A549 (cell line): Measurements from ENCODE around the gene CDKN1B. TPM values are rescaled to one million over a fixed set of nuclear protein-coding genes. Genes with fewer than 3 reads are reported as not detected.

ENCODE experiments used
- ATAC-seq, 2 experiments: fragments of 200-7000 bp in 1 of 2; fragments of >200 bp in 1 of 2; cut with Nextera tagmentation in 1 of 2; cut with Tn5 transposase in 1 of 2; 3 replicates each; pipeline versions ENCODE4 v1.8.0 to v1.9.1; 2018 to 2020; ENCODE audit warnings: mild to moderate bottlenecking in 1 of 2, moderate library complexity in 1 of 2
- CTCF ChIA-PET: fragments of 300-600 bp; sonication (Branson Sonifier 250); formaldehyde crosslinking; extraction: SDS; loops from one replicate; lab custom pipeline; 2021; ENCODE audit warnings: antibody characterized with exemption, inconsistent platforms; lab: Yijun Ruan, JAX
- POLR2A ChIA-PET: fragments of 350-600 bp; formaldehyde crosslinking; extraction: SDS; loops from one replicate; lab custom pipeline; 2021; ENCODE audit warnings: antibody characterized with exemption, inconsistent platforms; lab: Yijun Ruan, JAX
- DNase-seq, 2 experiments: peaks; one replicate each; pipeline versions ENCODE4 v3.0.0 to v3.0.0-alpha.2; 2011 to 2016; ENCODE audit warnings: low read depth in 1 of 2, low spot score in 1 of 2
- FAIRE-seq: peaks from 2 replicates; lab custom pipeline; 2011; peaks lifted over from hg19 to GRCh38; lab: Jason Lieb, UNC
- H3K27ac ChIP-seq, 2 experiments: fragments of >200 bp; sonication (Bioruptor Twin); formaldehyde crosslinking; 3 replicates each; pipeline ENCODE4 v1.5.1; 2016 to 2017
- H3K4me1 ChIP-seq: fragments of >200 bp; sonication (Bioruptor Twin); formaldehyde crosslinking; 3 replicates; pipeline ENCODE4 v1.6.1; 2016
- H3K4me2 ChIP-seq: fragments of >200 bp; sonication (Bioruptor Twin); formaldehyde crosslinking; 3 replicates; pipeline ENCODE4 v1.6.1; 2016
- H3K4me3 ChIP-seq: fragments of >200 bp; sonication (Bioruptor Twin); formaldehyde crosslinking; 3 replicates; pipeline ENCODE4 v1.5.1; 2016
- H3K9me3 ChIP-seq: fragments of >200 bp; sonication (Bioruptor Twin); formaldehyde crosslinking; 3 replicates; pipeline ENCODE4 v1.6.1; 2016
- CBX8 ChIP-seq: fragments of 200-600 bp; sonication (generic); IDR thresholded peaks from 2 replicates; pipeline ENCODE4 v1.6.1; 2016
- CHD2 ChIP-seq: fragments of 150-350 bp; IDR thresholded peaks from 2 replicates; pipeline ENCODE4 v1.6.1; 2014; ENCODE audit warnings: low read length; ENCODE audit not compliant: partially characterized antibody
- EHF ChIP-seq: fragments of 250-450 bp; sonication (Bioruptor Pico); IDR thresholded peaks from 2 replicates; pipeline ENCODE4 v1.5.0; 2020; ENCODE audit warnings: mild to moderate bottlenecking
- ESRRA ChIP-seq: fragments of 150-350 bp; IDR thresholded peaks from 2 replicates; pipeline ENCODE4 v1.6.1; 2014; ENCODE audit warnings: mild to moderate bottlenecking, low read length, borderline replicate concordance
- FOXS1 ChIP-seq: fragments of 250-450 bp; sonication (Bioruptor Pico); IDR thresholded peaks from 2 replicates; pipeline ENCODE4 v1.5.0; 2020; ENCODE audit warnings: mild to moderate bottlenecking, moderate library complexity
- HOXA7 ChIP-seq: fragments of 250-450 bp; sonication (Bioruptor Pico); IDR thresholded peaks from 2 replicates; pipeline ENCODE4 v1.5.0; 2020; ENCODE audit warnings: mild to moderate bottlenecking, moderate library complexity
- HOXB13 ChIP-seq: fragments of 250-450 bp; sonication (Bioruptor Pico); IDR thresholded peaks from 2 replicates; pipeline ENCODE4 v1.5.0; 2020; ENCODE audit warnings: low read depth, mild to moderate bottlenecking, moderate library complexity
- HOXB5 ChIP-seq: fragments of 250-450 bp; sonication (Bioruptor Pico); IDR thresholded peaks from 2 replicates; pipeline ENCODE4 v1.5.0; 2020; ENCODE audit warnings: mild to moderate bottlenecking, moderate library complexity
- JUNB ChIP-seq: fragments of >200 bp; sonication (Bioruptor Twin); formaldehyde crosslinking; IDR thresholded peaks from 2 replicates; pipeline ENCODE4 v1.6.1; 2016
- KDM1A ChIP-seq: fragments of 200-600 bp; sonication (generic); IDR thresholded peaks from 2 replicates; pipeline ENCODE4 v1.6.1; 2016; ENCODE audit warnings: low read depth, mild to moderate bottlenecking
- KDM5A ChIP-seq: fragments of 200-600 bp; sonication (generic); IDR thresholded peaks from 2 replicates; pipeline ENCODE4 v1.6.1; 2016; ENCODE audit warnings: antibody characterized with exemption, mild to moderate bottlenecking
- MAFK ChIP-seq: fragments of 450-650 bp; IDR thresholded peaks from 2 replicates; pipeline ENCODE4 v1.6.1; 2014; ENCODE audit not compliant: partially characterized antibody
- MAZ ChIP-seq: fragments of 150-350 bp; IDR thresholded peaks from 2 replicates; pipeline ENCODE4 v1.6.1; 2014; ENCODE audit warnings: antibody characterized with exemption, low read depth, low read length, borderline replicate concordance
- NPAS2 ChIP-seq: fragments of 250-450 bp; sonication (Bioruptor Pico); IDR thresholded peaks from 2 replicates; pipeline ENCODE4 v1.8.0; 2022; ENCODE audit warnings: mild to moderate bottlenecking, moderate library complexity, borderline replicate concordance
- PHF8 ChIP-seq: fragments of 200-600 bp; sonication (generic); IDR thresholded peaks from 2 replicates; pipeline ENCODE4 v1.6.1; 2016; ENCODE audit warnings: low read depth, mild to moderate bottlenecking, antibody characterized with exemption, moderate library complexity, borderline replicate concordance
- RARB ChIP-seq: fragments of 250-450 bp; sonication (Bioruptor Pico); IDR thresholded peaks from 2 replicates; pipeline ENCODE4 v1.8.0; 2021; ENCODE audit warnings: mild to moderate bottlenecking, moderate library complexity
- RNF2 ChIP-seq: fragments of 200-600 bp; sonication (generic); IDR thresholded peaks from 2 replicates; pipeline ENCODE4 v1.6.1; 2016; ENCODE audit warnings: low read depth, mild to moderate bottlenecking, antibody characterized with exemption, moderate library complexity, borderline replicate concordance
- SMC3 ChIP-seq: fragments of >200 bp; sonication (Bioruptor Twin); formaldehyde crosslinking; IDR thresholded peaks from 3 replicates; pipeline ENCODE4 v1.6.1; 2018; ENCODE audit warnings: inconsistent platforms
- TFCP2L1 ChIP-seq: fragments of 250-450 bp; sonication (Bioruptor Pico); IDR thresholded peaks from 2 replicates; pipeline ENCODE4 v1.5.0; 2021; ENCODE audit warnings: mild to moderate bottlenecking
- TP53 ChIP-seq: fragments of 250-450 bp; sonication (Bioruptor Pico); IDR thresholded peaks from 2 replicates; pipeline ENCODE4 v1.5.0; 2021; ENCODE audit warnings: mild to moderate bottlenecking, moderate library complexity
- ZC3H11A ChIP-seq: fragments of 450-650 bp; IDR thresholded peaks from 2 replicates; pipeline ENCODE4 v1.6.1; 2014; ENCODE audit warnings: antibody characterized with exemption, mild to moderate bottlenecking
- ZFP36 ChIP-seq: fragments of 450-650 bp; IDR thresholded peaks from 2 replicates; pipeline ENCODE4 v1.6.1; 2014; ENCODE audit warnings: borderline replicate concordance; ENCODE audit not compliant: partially characterized antibody
- ZSCAN20 ChIP-seq: fragments of 250-450 bp; sonication (Bioruptor Pico); IDR thresholded peaks from 2 replicates; pipeline ENCODE4 v1.8.0; 2022; ENCODE audit warnings: mild to moderate bottlenecking, moderate library complexity
- WGBS: methylation state at CpG from one replicate; pipeline ENCODE4 v1.1.6; 2017; ENCODE audit errors: missing lambda C conversion rate; 5-methylcytosine and 5-hydroxymethylcytosine counted together
- polyA plus RNA-seq, 4 experiments: library from polyadenylated mRNA; depleted of rRNA in 3 of 4; stranded (reverse); fragments of >200 nt; fragmentation: RNase III in 1 of 4; extraction: RNeasy Plus Mini Kit Qiagen cat#74134 plus additional on column Dnase treatment in 1 of 4; gene quantifications; 2 replicates in 3 of 4; 3 replicates in 1 of 4; pipeline ENCODE4 v1.2.3, GENCODE V29; 2011 to 2017
- TF ChIP-seq, protein P1 (sequence below): fragments of 250-450 bp; sonication (Bioruptor Pico); IDR thresholded peaks from 2 replicates; pipeline ENCODE4 v1.5.0; 2021; ENCODE audit warnings: mild to moderate bottlenecking, moderate library complexity, borderline replicate concordance
- TF ChIP-seq, protein P2 (sequence below): fragments of >200 bp; sonication (Bioruptor Twin); formaldehyde crosslinking; IDR thresholded peaks from 2 replicates; pipeline ENCODE4 v1.6.1; 2016
- TF ChIP-seq, protein P3 (sequence below): IDR thresholded peaks from 2 replicates; pipeline ENCODE4 v1.6.1; 2012
- TF ChIP-seq, protein P4 (sequence below): fragments of >200 bp; sonication (Bioruptor Twin); formaldehyde crosslinking; IDR thresholded peaks from 3 replicates; pipeline ENCODE4 v1.6.1; 2016
- TF ChIP-seq, protein P5 (sequence below): IDR thresholded peaks from 2 replicates; pipeline ENCODE4 v1.6.1; 2012
- TF ChIP-seq, protein P6 (sequence below): fragments of >200 bp; sonication (Bioruptor Twin); formaldehyde crosslinking; IDR thresholded peaks from 3 replicates; pipeline ENCODE4 v1.5.1; 2016

Gene CDKN1B
- polyA plus RNA-seq, 2 of the 4 experiments (the other 2 are of a cell fraction) = 20.3 to 26.8 TPM

DNA sequence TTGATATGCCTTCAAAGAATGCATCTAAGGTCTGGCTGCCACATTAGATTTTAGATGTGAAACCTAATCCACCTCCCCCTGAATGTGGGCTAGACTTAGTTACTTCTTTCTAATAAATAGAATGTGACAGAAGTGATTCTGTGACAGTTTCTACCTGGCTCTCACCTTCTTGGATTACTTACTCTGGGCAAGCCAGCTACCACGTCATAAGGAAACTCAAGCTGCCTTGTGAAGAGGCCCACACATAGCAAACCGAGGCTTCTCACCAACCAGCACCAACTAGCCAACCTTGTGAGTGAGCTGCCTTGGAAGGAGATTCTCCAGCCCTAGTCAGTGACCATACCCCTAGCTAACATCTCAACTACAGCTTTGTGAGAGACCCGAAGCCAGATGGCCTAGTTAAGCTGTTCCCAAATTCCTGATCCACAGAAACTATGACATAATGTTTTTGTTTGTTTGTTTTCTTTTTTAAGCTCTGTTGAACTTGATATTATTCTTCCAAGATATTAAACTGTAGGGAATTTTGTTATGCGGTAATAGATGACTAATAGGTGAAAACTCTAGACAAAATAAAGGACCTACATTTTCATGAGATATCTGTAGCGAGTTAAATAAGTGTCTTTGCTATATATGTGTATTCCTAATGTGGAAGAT is 27.4 kb upstream of the CDKN1B start:
- ATAC-seq (no peak), FAIRE-seq (no peak), DNase-seq (no peak)
- Histone ChIP-seq H3K4me1 (no peaks in the 10 kb centered on the region), H3K27ac (no peak overlapping the region), H3K9me3 (no peaks in the 10 kb centered on the region), H3K4me3 (no peak overlapping the region), H3K4me2 (no peak overlapping the region)
- 56% methylated on average over 5 of the region's 5 CpGs for WGBS
- TF ChIP-seq ZFP36 (no peak), RARB (CRISPR knock-in tag) (no peak), JUNB (no peak), HOXB5 (CRISPR knock-in tag) (no peak), ESRRA (no peak), HOXB13 (CRISPR knock-in tag) (no peak), NPAS2 (no peak), KDM1A (no peak), HOXA7 (no peak), EHF (CRISPR knock-in tag) (no peak), CHD2 (no peak), TFCP2L1 (no peak), SMC3 (no peak), ZC3H11A (no peak)
- TF ChIP-seq, protein P1, sequence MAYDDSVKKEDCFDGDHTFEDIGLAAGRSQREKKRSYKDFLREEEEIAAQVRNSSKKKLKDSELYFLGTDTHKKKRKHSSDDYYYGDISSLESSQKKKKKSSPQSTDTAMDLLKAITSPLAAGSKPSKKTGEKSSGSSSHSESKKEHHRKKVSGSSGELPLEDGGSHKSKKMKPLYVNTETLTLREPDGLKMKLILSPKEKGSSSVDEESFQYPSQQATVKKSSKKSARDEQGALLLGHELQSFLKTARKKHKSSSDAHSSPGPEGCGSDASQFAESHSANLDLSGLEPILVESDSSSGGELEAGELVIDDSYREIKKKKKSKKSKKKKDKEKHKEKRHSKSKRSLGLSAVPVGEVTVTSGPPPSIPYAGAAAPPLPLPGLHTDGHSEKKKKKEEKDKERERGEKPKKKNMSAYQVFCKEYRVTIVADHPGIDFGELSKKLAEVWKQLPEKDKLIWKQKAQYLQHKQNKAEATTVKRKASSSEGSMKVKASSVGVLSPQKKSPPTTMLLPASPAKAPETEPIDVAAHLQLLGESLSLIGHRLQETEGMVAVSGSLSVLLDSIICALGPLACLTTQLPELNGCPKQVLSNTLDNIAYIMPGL (CRISPR knock-in tag) = no peak
- TF ChIP-seq, protein P2, sequence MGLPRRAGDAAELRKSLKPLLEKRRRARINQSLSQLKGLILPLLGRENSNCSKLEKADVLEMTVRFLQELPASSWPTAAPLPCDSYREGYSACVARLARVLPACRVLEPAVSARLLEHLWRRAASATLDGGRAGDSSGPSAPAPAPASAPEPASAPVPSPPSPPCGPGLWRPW = no peak
- TF ChIP-seq, protein P3, sequence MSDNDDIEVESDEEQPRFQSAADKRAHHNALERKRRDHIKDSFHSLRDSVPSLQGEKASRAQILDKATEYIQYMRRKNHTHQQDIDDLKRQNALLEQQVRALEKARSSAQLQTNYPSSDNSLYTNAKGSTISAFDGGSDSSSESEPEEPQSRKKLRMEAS = no peak
- POLR2A ChIA-PET = no interaction called here
- CTCF ChIA-PET = interaction anchor here (1.4 kb wide), 1 partner anchor 312 kb away, joined by 4 read pairs; no protein-coding TSS in a partner anchor

DNA sequence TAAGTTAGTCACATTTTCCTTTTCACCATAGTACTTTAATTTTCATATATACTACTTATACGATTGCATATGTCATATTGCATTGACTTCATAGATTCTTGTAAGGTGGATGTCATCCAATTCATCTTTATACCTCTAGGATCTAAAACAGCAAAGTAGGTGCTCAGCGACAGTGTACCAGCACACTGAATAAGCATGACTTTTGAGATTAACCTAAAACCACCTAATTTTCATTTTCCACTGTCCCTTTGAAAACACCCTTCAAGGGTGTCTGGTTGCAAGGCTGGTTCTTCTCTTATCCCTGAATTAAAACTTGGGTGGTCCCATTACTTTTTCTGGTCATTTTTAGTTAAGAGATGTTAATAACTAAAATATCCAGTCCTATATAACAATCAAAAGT is 25.6 kb upstream of the CDKN1B start:
- CTCF ChIA-PET = interaction anchor here (0.8 kb wide), 1 partner anchor 71 kb away, joined by 3 read pairs; no protein-coding TSS in a partner anchor
- ATAC-seq (no peak), DNase-seq (no peak), FAIRE-seq (no peak)
- 76% methylated on average over 2 of the region's 2 CpGs for WGBS
- H3K4me1 ChIP-seq = peaks cover 5% of the 10 kb centered on the region; the same call in 2 of the 3 replicates
- H3K4me2 ChIP-seq = no peak overlapping the region
- POLR2A ChIA-PET = no interaction called here
- no peak overlapping the region for H3K4me3 ChIP-seq
- no peak overlapping the region for H3K27ac ChIP-seq
- H3K9me3 ChIP-seq = no peaks in the 10 kb centered on the region
- TF ChIP-seq MAZ (no peak), PHF8 (no peak), FOXS1 (no peak), MAFK (no peak), ZFP36 (no peak), ZSCAN20 (CRISPR knock-in tag) (no peak), ESRRA (no peak), EHF (CRISPR knock-in tag) (no peak), KDM5A (no peak), CBX8 (no peak), HOXB5 (CRISPR knock-in tag) (no peak), RNF2 (no peak), TP53 (CRISPR knock-in tag) (no peak)
- TF ChIP-seq, protein P4, sequence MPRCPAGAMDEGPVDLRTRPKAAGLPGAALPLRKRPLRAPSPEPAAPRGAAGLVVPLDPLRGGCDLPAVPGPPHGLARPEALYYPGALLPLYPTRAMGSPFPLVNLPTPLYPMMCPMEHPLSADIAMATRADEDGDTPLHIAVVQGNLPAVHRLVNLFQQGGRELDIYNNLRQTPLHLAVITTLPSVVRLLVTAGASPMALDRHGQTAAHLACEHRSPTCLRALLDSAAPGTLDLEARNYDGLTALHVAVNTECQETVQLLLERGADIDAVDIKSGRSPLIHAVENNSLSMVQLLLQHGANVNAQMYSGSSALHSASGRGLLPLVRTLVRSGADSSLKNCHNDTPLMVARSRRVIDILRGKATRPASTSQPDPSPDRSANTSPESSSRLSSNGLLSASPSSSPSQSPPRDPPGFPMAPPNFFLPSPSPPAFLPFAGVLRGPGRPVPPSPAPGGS = no peak
- TF ChIP-seq, protein P5, sequence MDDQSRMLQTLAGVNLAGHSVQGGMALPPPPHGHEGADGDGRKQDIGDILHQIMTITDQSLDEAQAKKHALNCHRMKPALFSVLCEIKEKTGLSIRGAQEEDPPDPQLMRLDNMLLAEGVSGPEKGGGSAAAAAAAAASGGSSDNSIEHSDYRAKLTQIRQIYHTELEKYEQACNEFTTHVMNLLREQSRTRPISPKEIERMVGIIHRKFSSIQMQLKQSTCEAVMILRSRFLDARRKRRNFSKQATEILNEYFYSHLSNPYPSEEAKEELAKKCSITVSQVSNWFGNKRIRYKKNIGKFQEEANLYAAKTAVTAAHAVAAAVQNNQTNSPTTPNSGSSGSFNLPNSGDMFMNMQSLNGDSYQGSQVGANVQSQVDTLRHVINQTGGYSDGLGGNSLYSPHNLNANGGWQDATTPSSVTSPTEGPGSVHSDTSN = no peak
- TF ChIP-seq, protein P1 (CRISPR knock-in tag) = no peak
- TF ChIP-seq, protein P6, sequence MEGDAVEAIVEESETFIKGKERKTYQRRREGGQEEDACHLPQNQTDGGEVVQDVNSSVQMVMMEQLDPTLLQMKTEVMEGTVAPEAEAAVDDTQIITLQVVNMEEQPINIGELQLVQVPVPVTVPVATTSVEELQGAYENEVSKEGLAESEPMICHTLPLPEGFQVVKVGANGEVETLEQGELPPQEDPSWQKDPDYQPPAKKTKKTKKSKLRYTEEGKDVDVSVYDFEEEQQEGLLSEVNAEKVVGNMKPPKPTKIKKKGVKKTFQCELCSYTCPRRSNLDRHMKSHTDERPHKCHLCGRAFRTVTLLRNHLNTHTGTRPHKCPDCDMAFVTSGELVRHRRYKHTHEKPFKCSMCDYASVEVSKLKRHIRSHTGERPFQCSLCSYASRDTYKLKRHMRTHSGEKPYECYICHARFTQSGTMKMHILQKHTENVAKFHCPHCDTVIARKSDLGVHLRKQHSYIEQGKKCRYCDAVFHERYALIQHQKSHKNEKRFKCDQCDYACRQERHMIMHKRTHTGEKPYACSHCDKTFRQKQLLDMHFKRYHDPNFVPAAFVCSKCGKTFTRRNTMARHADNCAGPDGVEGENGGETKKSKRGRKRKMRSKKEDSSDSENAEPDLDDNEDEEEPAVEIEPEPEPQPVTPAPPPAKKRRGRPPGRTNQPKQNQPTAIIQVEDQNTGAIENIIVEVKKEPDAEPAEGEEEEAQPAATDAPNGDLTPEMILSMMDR = no peak
- TF ChIP-seq, all 56 proteins: peak for 0
